ENCODE results near the gene CDT1.

The CDT1 gene

DNA sequence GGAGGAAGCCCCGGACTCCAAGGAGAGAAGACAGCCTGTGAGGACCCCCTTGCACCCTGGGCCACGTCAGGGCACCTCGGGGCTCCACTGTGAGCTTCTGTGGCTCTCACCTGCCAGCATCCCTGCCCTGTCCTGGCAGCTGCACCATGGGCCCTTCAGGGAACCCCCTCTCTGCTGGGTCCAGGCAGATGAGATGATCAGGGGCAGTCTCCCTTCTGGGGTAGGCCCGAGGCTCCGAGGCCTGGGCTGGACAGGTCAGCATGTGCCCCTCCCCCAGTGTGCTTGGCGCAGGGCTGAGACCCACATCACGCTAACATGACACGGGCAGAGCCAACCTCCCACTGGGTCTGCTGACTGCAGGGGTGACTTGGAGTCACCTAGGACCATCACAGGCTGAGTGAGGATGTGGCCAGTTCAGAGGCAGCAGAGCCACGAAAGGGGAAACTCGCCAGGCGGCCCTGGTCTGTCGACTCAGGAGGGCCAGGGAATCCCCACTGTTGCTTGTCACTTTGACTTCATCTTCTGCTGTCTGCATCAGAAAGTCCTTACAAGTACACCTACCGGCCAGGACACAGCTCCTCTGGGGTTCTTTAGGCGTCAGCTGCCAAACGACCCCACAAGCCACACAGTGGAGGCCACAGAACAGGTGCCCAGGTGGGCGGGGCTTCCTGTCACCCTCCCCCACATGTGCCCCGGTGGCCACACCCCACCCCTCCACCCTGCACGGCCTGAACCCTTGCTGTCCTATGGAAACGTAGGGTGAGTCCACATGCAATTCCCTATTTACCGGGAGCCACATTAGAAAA is 50.9 kb downstream of the CDT1 start:
- Histone ChIP-seq H4K20me1 (ENCODE audit: low read depth, low read length) (no peaks in the 10 kb centered on the region), H3K9me3 (ENCODE audit: insufficient read depth, low read length) (no peaks in the 10 kb centered on the region), H3K9me2 (replicated peaks; ENCODE audit: insufficient read depth, low read length) (no peaks in the 10 kb centered on the region), H2AFZ (ENCODE audit: low read depth, low read length, severe bottlenecking) (no peak overlapping the region), H3K9ac (ENCODE audit: low read length) (no peak overlapping the region), H3K4me3 (ENCODE audit: insufficient read depth, low read length, poor library complexity, severe bottlenecking) (no peak overlapping the region), H3K27ac (ENCODE audit: low read depth, low read length) (no peak overlapping the region), H3K4me2 (ENCODE audit: low read depth, low read length, poor library complexity, severe bottlenecking) (peak overlapping the region; percentile 11), H3K36me3 (ENCODE audit: low read length) (no peaks in the 10 kb centered on the region), H3K79me2 (ENCODE audit: insufficient read depth, low read length) (peaks cover 4% of the 10 kb centered on the region), H3F3A (ENCODE audit: insufficient read depth) (peaks cover 7% of the 10 kb centered on the region), H3K27me3 (ENCODE audit: low read length) (no peaks in the 10 kb centered on the region)
- TF ChIP-seq EZH2phosphoT487 (conservative IDR thresholded peaks at IDR 0.05; ENCODE audit: low read length) = no peak
- TF ChIP-seq, protein P1, sequence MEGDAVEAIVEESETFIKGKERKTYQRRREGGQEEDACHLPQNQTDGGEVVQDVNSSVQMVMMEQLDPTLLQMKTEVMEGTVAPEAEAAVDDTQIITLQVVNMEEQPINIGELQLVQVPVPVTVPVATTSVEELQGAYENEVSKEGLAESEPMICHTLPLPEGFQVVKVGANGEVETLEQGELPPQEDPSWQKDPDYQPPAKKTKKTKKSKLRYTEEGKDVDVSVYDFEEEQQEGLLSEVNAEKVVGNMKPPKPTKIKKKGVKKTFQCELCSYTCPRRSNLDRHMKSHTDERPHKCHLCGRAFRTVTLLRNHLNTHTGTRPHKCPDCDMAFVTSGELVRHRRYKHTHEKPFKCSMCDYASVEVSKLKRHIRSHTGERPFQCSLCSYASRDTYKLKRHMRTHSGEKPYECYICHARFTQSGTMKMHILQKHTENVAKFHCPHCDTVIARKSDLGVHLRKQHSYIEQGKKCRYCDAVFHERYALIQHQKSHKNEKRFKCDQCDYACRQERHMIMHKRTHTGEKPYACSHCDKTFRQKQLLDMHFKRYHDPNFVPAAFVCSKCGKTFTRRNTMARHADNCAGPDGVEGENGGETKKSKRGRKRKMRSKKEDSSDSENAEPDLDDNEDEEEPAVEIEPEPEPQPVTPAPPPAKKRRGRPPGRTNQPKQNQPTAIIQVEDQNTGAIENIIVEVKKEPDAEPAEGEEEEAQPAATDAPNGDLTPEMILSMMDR (IDR thresholded peaks at IDR 0.05; ENCODE audit: insufficient read depth, low read length, poor library complexity, severe bottlenecking) = no peak

DNA sequence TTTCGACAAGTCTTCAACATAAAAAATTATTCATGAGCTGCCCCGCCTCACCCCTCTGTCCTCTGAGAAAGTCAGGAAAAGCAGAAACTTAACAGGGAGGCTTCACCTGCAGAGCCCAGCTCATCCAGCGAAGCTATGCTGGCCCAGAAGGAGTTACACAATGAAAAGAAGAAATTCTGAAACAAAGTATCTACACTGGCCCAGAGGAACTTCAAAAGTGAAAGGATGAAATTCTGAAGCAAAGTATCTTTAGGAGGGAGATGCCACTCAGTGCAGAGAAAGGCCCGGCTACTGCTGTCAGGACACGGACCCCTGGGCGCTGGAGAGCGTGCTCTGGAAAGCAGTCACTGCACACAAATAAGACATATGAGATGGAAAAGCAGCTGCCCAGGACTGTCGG is 51.6 kb downstream of the CDT1 start:
- Histone ChIP-seq H3K27me3 (ENCODE audit: low read length) (no peaks in the 10 kb centered on the region), H4K20me1 (ENCODE audit: low read depth, low read length) (no peaks in the 10 kb centered on the region), H3K36me3 (ENCODE audit: low read length) (no peaks in the 10 kb centered on the region), H3K4me2 (ENCODE audit: low read depth, low read length, poor library complexity, severe bottlenecking) (peak overlapping the region; percentile 11), H3K4me3 (ENCODE audit: insufficient read depth, low read length, poor library complexity, severe bottlenecking) (no peak overlapping the region), H3K9ac (ENCODE audit: low read length) (no peak overlapping the region), H2AFZ (ENCODE audit: low read depth, low read length, severe bottlenecking) (no peak overlapping the region), H3K9me2 (replicated peaks; ENCODE audit: insufficient read depth, low read length) (no peaks in the 10 kb centered on the region), H3K27ac (ENCODE audit: low read depth, low read length) (no peak overlapping the region), H3F3A (ENCODE audit: insufficient read depth) (peaks cover 7% of the 10 kb centered on the region), H3K79me2 (ENCODE audit: insufficient read depth, low read length) (peaks cover 4% of the 10 kb centered on the region), H3K9me3 (ENCODE audit: insufficient read depth, low read length) (no peaks in the 10 kb centered on the region)
- TF ChIP-seq EZH2phosphoT487 (conservative IDR thresholded peaks at IDR 0.05; ENCODE audit: low read length) = no peak
- TF ChIP-seq, protein P1 (IDR thresholded peaks at IDR 0.05; ENCODE audit: insufficient read depth, low read length, poor library complexity, severe bottlenecking) = no peak

DNA sequence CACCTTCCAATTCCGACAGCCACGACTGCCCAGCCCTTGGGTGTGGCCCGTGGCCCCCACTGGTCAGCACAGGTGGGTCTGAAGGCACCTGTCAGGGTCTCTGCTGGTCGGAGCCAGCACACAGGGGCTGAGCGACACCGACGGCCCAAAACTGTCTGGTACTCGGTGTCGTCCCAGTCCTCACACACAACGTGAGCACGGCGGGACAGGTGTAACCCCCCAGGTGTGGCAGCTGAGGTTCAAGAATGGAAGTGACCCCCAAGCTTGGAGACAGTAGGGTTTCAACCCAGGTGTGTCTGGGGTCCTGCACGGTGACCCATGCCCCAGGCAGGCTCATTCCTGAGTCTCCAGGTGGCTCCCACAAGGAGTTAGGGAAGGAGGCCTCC is 52.1 kb downstream of the CDT1 start:
- Histone ChIP-seq H3K27me3 (ENCODE audit: low read length) (no peaks in the 10 kb centered on the region), H3K9ac (ENCODE audit: low read length) (no peak overlapping the region), H2AFZ (ENCODE audit: low read depth, low read length, severe bottlenecking) (no peak overlapping the region), H3K79me2 (ENCODE audit: insufficient read depth, low read length) (peaks cover 4% of the 10 kb centered on the region), H3K27ac (ENCODE audit: low read depth, low read length) (no peak overlapping the region), H3K4me3 (ENCODE audit: insufficient read depth, low read length, poor library complexity, severe bottlenecking) (no peak overlapping the region), H3K9me2 (replicated peaks; ENCODE audit: insufficient read depth, low read length) (no peaks in the 10 kb centered on the region), H4K20me1 (ENCODE audit: low read depth, low read length) (no peaks in the 10 kb centered on the region), H3K4me2 (ENCODE audit: low read depth, low read length, poor library complexity, severe bottlenecking) (peak overlapping the region; percentile 39), H3K36me3 (ENCODE audit: low read length) (no peaks in the 10 kb centered on the region), H3F3A (ENCODE audit: insufficient read depth) (peaks cover 7% of the 10 kb centered on the region), H3K9me3 (ENCODE audit: insufficient read depth, low read length) (no peaks in the 10 kb centered on the region)
- TF ChIP-seq EZH2phosphoT487 (conservative IDR thresholded peaks at IDR 0.05; ENCODE audit: low read length) = no peak
- TF ChIP-seq, protein P1 (IDR thresholded peaks at IDR 0.05; ENCODE audit: insufficient read depth, low read length, poor library complexity, severe bottlenecking) = no peak
